Dorsolateral prefrontal cortex (tissue), 118 donors: ENCODE measurements around the gene CEP112. TPM values are rescaled to one million over a fixed set of nuclear protein-coding genes. Genes with fewer than 3 reads are reported as not detected.

Experiments used
- total RNA-seq, 120 experiments: library from RNA; stranded (reverse); gene quantifications; one replicate each; pipeline versions ENCODE4 v1.2.3 to v1.2.4, GENCODE V29; 2022

Gene CEP112
- total RNA-seq, 120 experiments from 2014 or later, result 16.4 to 52.9 (median 30.2) TPM

Other genes with a start within 250 kb of the CEP112 start
- gene APOH, start 37.3 kb upstream of the CEP112 start, total RNA-seq, result not detected
- 100 to 1,000 TPM in 119 of 120 experiments, 10 to 100 TPM in 1; 90.6 to 208 (median 152) TPM for gene PRKCA, start 110.5 kb upstream of the CEP112 start, total RNA-seq